Prostate gland (tissue), 2 donors: Measurements from ENCODE around the gene ZFHX3. TPM values are rescaled to one million over a fixed set of nuclear protein-coding genes. Genes with fewer than 3 reads are reported as not detected.

Experiments used
- DNase-seq: peaks from one replicate; pipeline ENCODE4 v3.0.0-alpha.2; 2019; ENCODE audit warnings: low spot score
- H3K27ac ChIP-seq, 2 donors: fragments of 200-600 bp; sonication (generic); 2 replicates each; pipeline ENCODE4 v1.5.1; 2017 to 2019
- H3K27me3 ChIP-seq: fragments of 200-600 bp; sonication (generic); replicated peaks from 2 replicates; pipeline ENCODE4 v1.5.1; 2019; ENCODE audit not compliant: insufficient read depth
- H3K36me3 ChIP-seq, 2 donors: fragments of 200-600 bp; sonication (generic); 1 replicate in 1 of 2; 2 replicates in 1 of 2; pipeline versions ENCODE4 v1.5.1 to v1.8.1; 2017 to 2019
- H3K4me1 ChIP-seq: fragments of 200-600 bp; sonication (generic); replicated peaks from 2 replicates; pipeline ENCODE4 v1.5.1; 2019
- H3K4me3 ChIP-seq, 2 donors: fragments of 200-600 bp; sonication (generic); 2 replicates each; pipeline ENCODE4 v1.5.1; 2017 to 2019
- H3K9me3 ChIP-seq: fragments of 200-600 bp; sonication (generic); 2 replicates; pipeline ENCODE4 v1.5.1; 2017
- CTCF ChIP-seq, 4 experiments: fragments of 200-600 bp in 2 of 4; fragments of 450-650 bp in 2 of 4; sonication (generic) in 2 of 4; IDR thresholded peaks; 1 replicate in 3 of 4; 2 replicates in 1 of 4; pipeline ENCODE4 v1.5.1; 2016 to 2019; ENCODE audit warnings: antibody characterized with exemption in 4 of 4, mild to moderate bottlenecking in 2 of 4, moderate library complexity in 2 of 4
- POLR2A ChIP-seq: fragments of 450-650 bp; IDR thresholded peaks from one replicate; pipeline ENCODE4 v1.6.1; 2016; ENCODE audit warnings: antibody characterized with exemption, mild to moderate bottlenecking
- POLR2AphosphoS5 ChIP-seq: sonication (generic); formaldehyde crosslinking; IDR thresholded peaks from one replicate; pipeline ENCODE4 v1.6.1; 2017; ENCODE audit warnings: antibody characterized with exemption
- WGBS: methylation state at CpG from one replicate; pipeline ENCODE4 v1.1.5; 2018; 5-methylcytosine and 5-hydroxymethylcytosine counted together
- intact Hi-C: fragments of 100-400 bp; cut with DNase I; formaldehyde crosslinking; loops from one replicate; pipeline ENCODE4 v1.14.2; 2022
- total RNA-seq, 2 donors: library from RNA; depleted of rRNA; stranded (reverse); fragments of >200 nt; gene quantifications; one replicate each; pipeline ENCODE4 v1.1.0, GENCODE V29; 2016

Gene ZFHX3
- total RNA-seq, 2 donors from 2014 or later: 51.1 to 53.9 TPM

GRCh38 chr16:73043828-73044467, 4.0 kb downstream of the ZFHX3 start:
- Histone ChIP-seq H3K9me3 (no peaks in the 10 kb centered on the region), H3K4me3 (peak overlapping the region in 1 of 2 donors; percentile 4), H3K4me1 (peaks cover 21% of the 10 kb centered on the region), H3K36me3 (no peaks in the 10 kb centered on the region), H3K27me3 (no peaks in the 10 kb centered on the region), H3K27ac (peak overlapping the region; percentile 97 to 100)
- 24% methylated on average over 6 of the region's 6 CpGs for WGBS
- DNase-seq: no peak
- TF ChIP-seq CTCF (IDR thresholded peaks at IDR 0.05) (no peak), POLR2A (no peak), POLR2AphosphoS5 (no peak)
- intact Hi-C loops: no loop called here

GRCh38 chr16:73042807-73043206, 5.1 kb downstream of the ZFHX3 start:
- no peak overlapping the region for H3K4me3 ChIP-seq
- no peaks in the 10 kb centered on the region for H3K27me3 ChIP-seq
- no peak for TF ChIP-seq POLR2A
- no peak for TF ChIP-seq CTCF (IDR thresholded peaks at IDR 0.05)
- no peak for TF ChIP-seq POLR2AphosphoS5
- DNase-seq: no peak
- H3K4me1 ChIP-seq: peaks cover 21% of the 10 kb centered on the region
- H3K27ac ChIP-seq: peak overlapping the region; percentile 97 to 100
- H3K36me3 ChIP-seq: no peaks in the 10 kb centered on the region
- intact Hi-C loops: no loop called here
- no peaks in the 10 kb centered on the region for H3K9me3 ChIP-seq
- 65% methylated on average over 4 of the region's 4 CpGs for WGBS

GRCh38 chr16:73041676-73042075, 6.3 kb downstream of the ZFHX3 start:
- Histone ChIP-seq H3K4me1 (peaks cover 24% of the 10 kb centered on the region), H3K27ac (no peak overlapping the region), H3K4me3 (no peak overlapping the region), H3K36me3 (no peaks in the 10 kb centered on the region), H3K9me3 (no peaks in the 10 kb centered on the region), H3K27me3 (no peaks in the 10 kb centered on the region)
- intact Hi-C loops: no loop called here
- TF ChIP-seq CTCF (IDR thresholded peaks at IDR 0.05): no peak
- DNase-seq: no peak
- 62% methylated on average over 4 of the region's 4 CpGs for WGBS

- H3K36me3 ChIP-seq: no peaks in the 10 kb centered on the region
- WGBS: 91% methylated on average over 6 of the region's 6 CpGs
- peaks cover 28% of the 10 kb centered on the region for H3K4me1 ChIP-seq
- H3K4me3 ChIP-seq: no peak overlapping the region
- intact Hi-C loops: no loop called here
- no peaks in the 10 kb centered on the region for H3K9me3 ChIP-seq
- no peaks in the 10 kb centered on the region for H3K27me3 ChIP-seq
- TF ChIP-seq CTCF (IDR thresholded peaks at IDR 0.05): no peak
- TF ChIP-seq POLR2A: no peak
- TF ChIP-seq POLR2AphosphoS5: no peak
- no peak for DNase-seq
- H3K27ac ChIP-seq: peak overlapping the region in 1 of 2 donors; percentile 20
Measured at GRCh38 chr16:73040735-73041402, 7.1 kb downstream of the ZFHX3 start.

- Histone ChIP-seq H3K27ac (peak overlapping the region in 1 of 2 donors; percentile 20), H3K27me3 (no peaks in the 10 kb centered on the region), H3K36me3 (no peaks in the 10 kb centered on the region), H3K4me3 (no peak overlapping the region), H3K9me3 (no peaks in the 10 kb centered on the region), H3K4me1 (peaks cover 27% of the 10 kb centered on the region)
- DNase-seq: no peak
- WGBS: 55% methylated on average over 6 of the region's 6 CpGs
- intact Hi-C loops: no loop called here
- no peak for TF ChIP-seq POLR2AphosphoS5
- TF ChIP-seq POLR2A: no peak
- no peak for TF ChIP-seq CTCF (IDR thresholded peaks at IDR 0.05)
Measured at GRCh38 chr16:73040136-73040535, 7.8 kb downstream of the ZFHX3 start.
